Stimulated activated CD4-positive, alpha-beta T cell treated with anti-CD3 and anti-CD28 coated beads, Interleukin-4, amount 100 ng/mL, for 48 hours (primary cell): ENCODE measurements around the gene ERF.

Experiments used
- DNase-seq, 2 donors: peaks; one replicate each; pipeline ENCODE4 v3.0.0-alpha.2; 2020; ENCODE audit warnings: low read depth in 2 of 2

The ERF gene

GRCh38 chr19:42242069-42242511 is 12.8 kb downstream of the ERF start:
- DNase-seq = no peak

- DNase-seq = no peak
Measured at GRCh38 chr19:42241279-42241678, 13.6 kb downstream of the ERF start.

GRCh38 chr19:42239544-42240220 is 15.2 kb downstream of the ERF start:
- DNase-seq = no peak

- DNase-seq = no peak
Measured at GRCh38 chr19:42235181-42235580, 19.7 kb downstream of the ERF start.

- no peak for DNase-seq
Measured at GRCh38 chr19:42234364-42234763, 20.6 kb downstream of the ERF start.

DNA sequence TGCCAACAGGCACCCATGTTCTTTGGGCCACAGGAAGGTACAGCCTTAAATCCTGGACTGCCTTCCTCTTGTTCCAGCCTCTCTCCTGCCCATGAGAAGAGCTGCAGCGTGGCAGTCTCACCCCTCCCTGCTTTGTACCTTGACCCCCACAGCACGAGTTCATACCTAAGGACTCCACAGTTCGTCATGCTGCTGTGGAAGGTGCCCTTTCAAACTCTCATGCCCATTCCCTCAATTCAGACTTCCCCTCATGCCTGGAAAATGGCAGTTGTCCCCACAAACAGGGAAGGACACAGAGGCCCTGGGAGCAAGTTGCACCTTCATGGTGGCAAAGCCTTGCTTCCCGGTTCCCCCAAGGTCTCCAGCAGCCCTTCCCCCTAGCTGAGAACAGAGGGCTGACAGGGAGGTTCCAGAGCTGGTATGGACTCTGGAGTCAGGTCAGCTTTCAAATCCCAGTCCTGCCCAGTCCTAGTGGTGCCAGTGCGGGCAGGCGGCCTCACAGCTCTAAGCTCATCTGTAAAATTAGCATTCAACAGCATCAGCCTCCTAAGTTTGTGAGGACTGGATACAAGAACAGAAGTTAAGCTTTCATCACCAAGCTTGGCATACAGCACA is 21.1 kb downstream of the ERF start:
- DNase-seq = no peak

GRCh38 chr19:42233106-42233505 is 21.8 kb downstream of the ERF start:
- DNase-seq = no peak

DNA sequence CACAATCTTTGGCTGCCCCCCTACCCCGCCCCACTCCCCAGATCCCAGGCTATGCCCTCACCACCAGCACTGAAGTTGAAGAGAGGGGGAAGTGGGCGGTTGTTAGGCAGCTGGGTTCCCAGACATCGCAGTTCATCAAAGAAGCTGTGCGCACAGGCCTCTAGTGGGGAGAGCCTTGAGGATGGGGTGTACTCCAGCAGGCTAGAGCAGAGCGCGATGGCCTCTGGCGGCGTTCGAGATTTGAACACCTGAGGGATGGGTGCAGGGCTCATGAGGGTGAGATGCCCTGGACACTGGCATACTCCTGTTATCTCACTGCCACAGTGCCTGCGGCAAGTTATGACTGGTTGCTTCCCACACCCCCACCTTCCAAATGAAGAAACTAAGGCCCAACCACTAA is 22.5 kb downstream of the ERF start:
- DNase-seq = no peak

DNA sequence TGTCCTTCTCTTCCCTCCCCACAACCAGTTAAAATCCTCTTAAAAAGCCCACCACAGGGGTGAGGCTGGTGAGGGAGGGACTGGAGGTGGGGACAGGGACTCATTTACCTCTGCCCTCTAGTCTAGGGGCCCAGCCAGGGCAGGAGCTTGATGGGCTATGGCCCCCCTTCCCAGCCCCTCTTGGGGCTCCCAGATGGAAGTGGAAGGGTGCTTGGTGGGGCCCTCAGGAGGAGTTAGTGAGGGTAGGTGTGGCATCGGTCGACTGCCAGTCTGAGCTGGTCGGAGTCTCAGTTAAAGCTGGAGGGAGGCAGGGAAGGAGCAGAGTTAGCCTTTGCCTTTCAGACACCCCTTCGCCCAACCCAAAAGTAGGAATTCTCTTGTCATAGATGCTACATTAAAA is 24.4 kb downstream of the ERF start:
- DNase-seq = no peak

- DNase-seq = no peak
Measured at GRCh38 chr19:42229855-42230351, 25.0 kb downstream of the ERF start.

DNA sequence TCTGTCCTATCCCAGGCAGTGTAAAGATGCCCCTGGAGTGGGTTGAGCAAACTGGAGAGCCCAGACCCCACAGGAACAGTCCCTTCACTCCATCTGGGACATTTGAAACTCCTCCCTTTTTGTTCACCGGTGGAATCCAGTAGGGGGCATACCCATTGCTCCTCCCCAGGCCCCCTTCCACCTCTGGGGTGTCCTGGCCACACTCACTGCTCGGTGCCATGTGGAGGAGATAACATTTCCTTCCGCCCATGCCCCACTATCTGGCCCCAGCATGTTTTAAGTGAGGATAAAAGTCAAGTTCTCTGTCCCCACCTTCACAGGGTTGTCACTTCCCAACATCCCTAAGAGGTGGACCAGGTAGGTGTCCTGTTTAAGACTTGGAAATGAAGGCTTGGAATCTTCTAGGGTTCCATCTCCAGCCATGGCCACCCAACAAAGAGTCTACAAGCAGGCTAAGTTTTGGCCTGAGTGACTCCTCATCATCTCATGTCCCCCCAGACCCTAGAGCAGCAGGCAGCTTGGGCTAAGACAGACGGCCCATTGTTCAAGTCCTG is 25.6 kb downstream of the ERF start:
- no peak for DNase-seq

GRCh38 chr19:42228641-42229040 is 26.3 kb downstream of the ERF start:
- no peak for DNase-seq

DNA sequence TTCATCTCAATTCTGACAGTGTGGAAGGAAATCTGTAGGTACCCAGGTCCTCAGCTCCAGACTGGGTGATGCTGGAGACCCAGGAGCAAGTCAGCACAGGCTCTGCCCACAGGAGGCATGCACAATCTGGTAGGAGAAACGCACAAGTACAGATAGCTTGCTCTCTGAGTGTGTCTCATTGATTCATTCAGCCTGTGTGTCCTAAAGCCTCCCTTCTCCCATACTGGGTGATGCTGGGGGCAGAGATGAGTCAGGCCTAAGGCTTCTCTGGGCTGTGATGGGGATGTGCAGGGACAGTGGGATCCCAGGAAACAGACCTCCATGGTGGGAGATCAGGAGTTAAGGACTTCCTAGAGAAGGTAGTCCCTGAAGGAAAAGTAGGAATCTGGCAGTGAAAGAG is 28.0 kb downstream of the ERF start:
- no peak for DNase-seq

DNA sequence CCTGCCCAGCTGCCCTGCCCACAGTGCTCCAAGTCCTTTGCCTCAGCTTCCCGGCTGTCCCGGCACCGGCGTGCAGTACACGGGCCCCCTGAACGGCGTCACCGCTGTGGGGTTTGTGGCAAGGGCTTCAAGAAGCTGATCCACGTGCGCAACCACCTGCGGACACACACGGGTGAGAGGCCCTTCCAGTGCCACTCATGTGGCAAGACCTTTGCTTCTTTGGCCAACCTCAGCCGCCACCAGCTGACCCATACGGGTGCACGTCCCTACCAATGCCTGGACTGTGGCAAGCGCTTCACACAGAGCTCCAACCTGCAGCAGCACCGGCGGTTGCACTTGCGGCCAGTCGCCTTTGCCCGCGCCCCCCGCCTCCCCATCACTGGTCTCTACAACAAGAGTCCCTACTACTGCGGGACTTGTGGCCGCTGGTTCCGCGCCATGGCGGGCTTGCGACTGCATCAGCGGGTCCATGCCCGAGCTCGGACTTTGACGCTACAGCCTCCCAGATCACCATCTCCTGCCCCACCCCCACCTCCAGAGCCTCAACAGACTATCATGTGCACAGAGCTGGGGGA is 29.1 kb downstream of the ERF start:
- no peak for DNase-seq

- DNase-seq = no peak
Measured at GRCh38 chr19:42224940-42225717, 29.8 kb downstream of the ERF start.

DNA sequence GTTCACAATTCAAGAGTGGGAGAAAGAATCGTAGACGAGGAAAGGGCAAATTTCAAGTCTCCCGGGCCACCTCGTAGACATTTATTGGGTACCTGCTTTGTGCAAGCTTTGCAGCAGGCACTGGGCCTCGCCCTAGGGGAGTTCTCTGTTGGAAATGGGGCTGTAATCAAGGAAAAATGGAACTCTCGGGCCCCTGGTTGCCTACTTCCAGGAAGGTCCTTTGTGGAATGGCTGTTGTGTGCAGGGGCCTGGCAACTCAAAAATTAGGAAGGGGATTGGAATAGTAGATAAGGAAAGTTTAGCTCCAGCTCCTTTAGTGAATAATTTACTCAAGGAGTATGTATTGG is 34.2 kb downstream of the ERF start:
- no peak for DNase-seq

DNA sequence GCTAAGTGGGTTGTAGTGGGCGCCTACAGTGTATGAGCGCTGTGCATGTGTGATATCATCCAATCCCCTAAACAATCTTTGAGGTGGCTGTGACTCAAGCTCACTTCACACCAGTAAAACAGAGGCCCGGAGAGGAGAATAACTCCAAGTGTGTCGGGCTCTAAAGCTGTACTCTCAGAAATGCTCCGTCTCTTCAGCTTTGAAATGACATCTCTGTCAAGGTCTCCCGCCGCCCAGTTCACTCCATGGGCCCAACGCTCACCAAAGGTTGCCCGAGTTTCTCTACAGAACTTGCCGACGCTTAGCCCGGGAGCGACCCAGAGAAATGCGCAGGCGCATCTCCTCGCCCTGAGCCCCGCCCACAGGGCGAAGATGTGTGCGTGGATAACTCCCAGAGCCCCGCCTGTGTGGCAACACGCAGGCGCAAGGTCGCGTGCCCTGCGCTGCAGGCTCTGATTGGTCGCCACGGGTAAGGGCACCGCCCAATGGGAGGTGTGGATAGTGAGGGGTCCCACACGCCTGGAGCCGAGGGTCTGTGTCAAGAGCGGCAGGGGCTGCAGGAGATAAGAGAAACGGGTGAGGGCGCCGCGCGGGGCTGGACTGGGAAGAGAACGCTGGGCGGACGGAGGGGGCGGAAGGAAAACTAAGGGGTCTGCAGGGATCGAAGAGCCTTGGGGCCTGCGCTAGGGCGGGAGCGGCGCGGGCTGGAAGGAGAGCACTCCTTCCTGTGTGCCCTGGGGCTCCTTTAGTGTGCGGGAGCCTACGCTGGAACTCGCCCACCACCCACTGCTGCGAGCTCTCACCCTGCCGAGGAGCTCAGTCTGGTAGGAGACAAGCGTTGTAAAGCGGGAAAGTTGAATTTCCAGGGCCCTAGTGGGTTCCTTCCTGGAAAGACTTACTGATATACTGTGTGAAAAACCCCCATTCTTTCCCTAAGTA is 34.8 kb downstream of the ERF start, which contains the start of gene ZNF526:
Gene ZNF526, plus strand, starts transcription at position 501 of the 939 bp plus-strand sequence. CDS start 4,092 bp downstream, outside the sequence.
- peak; percentile 90 to 96 for DNase-seq

DNA sequence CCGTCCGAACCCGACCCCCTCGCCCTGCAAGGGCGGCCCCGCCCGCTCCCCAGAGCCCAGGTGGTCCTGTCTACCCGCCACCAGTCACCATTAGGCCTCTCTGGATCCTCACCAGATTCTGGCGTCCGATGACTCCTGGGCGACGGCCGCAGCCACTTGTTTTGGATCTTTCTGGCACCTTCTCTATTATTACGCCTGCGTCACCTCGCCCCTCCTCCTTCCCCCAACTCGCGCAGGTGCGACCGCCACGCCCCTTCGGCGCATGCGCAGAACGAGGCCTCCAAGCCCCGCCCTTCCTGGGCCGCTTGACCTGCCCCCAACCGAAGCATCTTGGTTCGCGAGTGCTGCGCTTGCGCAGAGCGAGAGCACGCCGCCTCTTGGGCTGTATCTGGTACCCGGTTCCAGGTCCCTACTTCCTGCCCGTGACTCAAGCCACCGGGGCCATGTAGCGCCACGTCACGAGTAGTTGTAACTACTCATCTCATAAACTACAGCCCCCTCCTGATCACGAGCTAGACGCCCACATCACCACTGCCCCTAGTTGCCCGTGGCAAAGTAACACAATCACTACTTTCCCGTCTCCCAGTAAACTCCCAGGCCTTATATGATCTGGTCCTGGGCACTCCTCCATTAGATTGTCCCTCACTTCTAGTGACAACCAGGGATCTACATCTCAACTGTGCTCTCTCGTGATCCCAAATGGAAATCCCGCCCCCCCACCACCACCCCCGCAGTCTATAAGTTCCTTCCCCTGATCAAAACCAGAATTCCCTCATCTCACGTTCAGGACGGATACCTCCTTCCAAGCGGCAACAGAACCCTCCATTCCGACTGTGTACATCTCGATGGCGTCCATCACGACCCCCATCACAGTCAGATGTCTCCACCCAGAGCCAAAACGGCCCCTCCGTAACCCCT is 37.1 kb downstream of the ERF start, which contains the start of gene DEDD2:
Gene DEDD2, minus strand, starts transcription at position 158 of the 918 bp plus-strand sequence. CDS start 670 bp downstream, outside the sequence.
- DNase-seq = peak; percentile 97 to 99

DNA sequence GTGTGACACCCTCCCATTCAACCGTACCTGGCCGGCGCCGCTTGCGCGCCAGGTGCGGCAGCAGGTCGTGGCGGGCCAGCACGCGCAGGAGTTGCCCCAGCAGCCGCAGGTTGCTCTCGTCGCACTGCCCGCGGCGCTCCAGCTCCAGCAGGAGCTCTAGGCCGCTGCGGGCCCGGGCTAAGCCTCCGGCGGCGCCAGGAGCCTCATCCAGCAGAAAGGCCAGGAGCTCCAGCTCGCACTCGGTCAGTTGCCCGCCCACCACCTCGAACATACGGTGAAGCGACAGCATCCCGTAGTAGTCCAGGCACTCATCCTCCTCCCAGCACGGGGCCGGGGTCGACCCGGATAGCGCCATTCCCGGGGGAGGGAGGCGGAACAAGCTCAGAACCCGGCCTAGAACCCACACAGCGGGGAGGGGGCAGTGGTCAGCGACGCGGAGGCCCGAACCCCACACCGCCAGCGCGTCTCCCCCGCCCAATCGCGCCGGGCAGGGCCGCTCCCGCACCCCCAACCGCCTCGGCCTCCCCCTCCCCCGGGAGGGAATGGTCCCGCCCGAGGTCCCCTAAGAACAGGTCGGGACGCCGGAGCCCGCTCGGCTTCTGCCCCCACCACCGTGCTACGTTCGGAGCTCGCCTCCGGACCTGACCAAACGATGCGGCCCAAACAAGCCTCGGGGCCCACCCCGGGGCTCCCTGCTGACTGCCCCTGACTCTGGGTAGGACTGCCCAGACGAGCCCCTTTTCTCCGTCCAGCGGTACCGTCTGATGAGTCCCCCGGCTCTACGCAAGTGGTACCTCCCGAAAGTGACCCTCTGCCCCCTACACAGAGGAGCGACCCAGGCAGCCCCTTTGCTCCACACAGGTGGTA is 38.0 kb downstream of the ERF start:
- peak in 1 of 2 donors; percentile 27 for DNase-seq
